ENCODE measurements around the gene GRIP2.

Gene GRIP2

GRCh38 chr3:14452740-14453710 lies 87.1 kb downstream of the GRIP2 start:
- DNase-seq (ENCODE audit: low spot score): peak; percentile 87

GRCh38 chr3:14451844-14452739 lies 88.0 kb downstream of the GRIP2 start:
- DNase-seq (ENCODE audit: low spot score): peak; percentile 81

DNA sequence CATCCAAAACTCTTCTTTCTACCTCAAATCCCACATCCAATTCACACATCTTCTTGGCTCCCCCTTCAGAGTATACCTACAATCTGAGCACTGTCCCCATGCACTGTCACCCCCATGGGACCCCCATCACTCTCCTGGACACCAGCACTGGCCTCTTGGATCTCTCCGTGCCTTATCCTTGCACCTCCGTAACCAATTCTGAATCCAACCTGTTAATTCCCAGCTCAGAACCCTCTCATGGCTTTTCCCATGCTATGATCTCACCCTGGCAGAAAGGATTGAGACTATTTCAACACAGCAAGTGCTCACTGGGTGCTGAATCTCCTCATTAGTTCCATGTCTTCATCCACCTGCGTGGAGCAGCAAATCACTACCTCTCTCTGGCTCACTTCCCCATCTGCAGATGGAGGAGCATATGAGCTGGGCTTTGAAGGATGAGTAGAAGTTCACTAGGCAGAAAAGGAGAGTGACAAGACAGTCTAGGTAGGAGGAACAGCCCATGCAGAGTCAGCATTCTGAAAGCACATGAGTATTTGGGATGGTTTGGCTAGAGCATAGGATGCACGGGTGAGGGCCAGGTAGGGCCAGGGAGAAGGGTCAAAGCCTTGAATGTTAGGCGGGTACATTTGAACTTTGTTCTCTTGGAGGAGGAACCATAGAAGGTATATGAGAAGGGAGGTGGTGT lies 89.1 kb downstream of the GRIP2 start:
- DNase-seq (ENCODE audit: low spot score): no peak

- no peak for DNase-seq (ENCODE audit: low spot score)
Measured at GRCh38 chr3:14450506-14450905, 89.6 kb downstream of the GRIP2 start.

GRCh38 chr3:14448756-14449727 lies 91.1 kb downstream of the GRIP2 start:
- no peak for DNase-seq (ENCODE audit: low spot score)

DNA sequence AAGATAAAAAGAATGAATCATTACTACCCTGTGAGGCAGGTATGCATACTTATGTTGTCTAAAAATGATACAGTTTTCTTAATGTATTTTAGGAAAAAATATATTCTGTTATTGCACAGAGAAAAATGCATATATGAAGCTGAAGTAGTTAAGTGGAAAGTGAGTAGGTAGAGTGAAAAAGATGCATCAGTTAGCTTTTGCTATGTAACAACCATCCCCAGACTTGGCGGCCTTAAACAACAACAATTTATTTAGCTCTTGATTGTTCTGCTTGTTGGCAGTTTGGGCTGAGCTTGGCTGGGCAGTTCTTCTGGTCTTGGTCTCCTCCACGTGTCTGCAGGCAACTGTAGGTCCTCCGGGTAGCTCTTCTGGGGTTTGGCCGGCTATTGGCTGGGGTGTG lies 92.1 kb downstream of the GRIP2 start:
- no peak for DNase-seq (ENCODE audit: low spot score)

DNA sequence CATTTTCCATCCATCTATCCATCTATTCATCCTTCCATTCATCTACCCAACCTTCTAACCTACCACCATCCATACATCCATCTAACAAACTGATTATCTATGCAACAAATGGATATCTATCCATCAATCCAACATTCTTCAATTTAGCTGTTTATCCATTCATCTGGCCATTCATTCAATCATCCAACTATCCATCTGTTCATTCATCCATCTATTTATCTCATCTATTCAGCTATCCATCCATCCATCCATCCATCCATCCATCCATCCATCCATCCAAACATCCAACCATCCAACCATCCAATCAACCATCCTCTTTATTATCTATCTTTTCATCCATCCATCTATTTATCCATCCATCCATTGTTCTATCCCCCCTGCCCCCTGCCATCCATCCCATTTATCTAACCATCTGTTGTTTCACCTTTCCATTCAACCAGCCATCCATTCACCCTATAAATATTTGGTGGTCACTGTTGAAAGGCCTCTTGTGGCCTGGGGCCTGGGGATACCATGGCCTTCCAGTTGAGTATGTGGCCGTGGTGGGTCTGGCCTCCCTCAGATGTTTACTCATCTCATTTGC lies 93.1 kb downstream of the GRIP2 start:
- DNase-seq (ENCODE audit: low spot score): no peak

- no peak for DNase-seq (ENCODE audit: low spot score)
Measured at GRCh38 chr3:14445773-14446172, 94.4 kb downstream of the GRIP2 start.

GRCh38 chr3:14444380-14444779 lies 95.8 kb downstream of the GRIP2 start:
- no peak for DNase-seq (ENCODE audit: low spot score)

- no peak for DNase-seq (ENCODE audit: low spot score)
Measured at GRCh38 chr3:14441920-14442300, 98.2 kb downstream of the GRIP2 start.

- no peak for DNase-seq (ENCODE audit: low spot score)
Measured at GRCh38 chr3:14441240-14441919, 98.8 kb downstream of the GRIP2 start.

- DNase-seq (ENCODE audit: low spot score): peak; percentile 25
Measured at GRCh38 chr3:14440531-14441239, 99.5 kb downstream of the GRIP2 start.

DNA sequence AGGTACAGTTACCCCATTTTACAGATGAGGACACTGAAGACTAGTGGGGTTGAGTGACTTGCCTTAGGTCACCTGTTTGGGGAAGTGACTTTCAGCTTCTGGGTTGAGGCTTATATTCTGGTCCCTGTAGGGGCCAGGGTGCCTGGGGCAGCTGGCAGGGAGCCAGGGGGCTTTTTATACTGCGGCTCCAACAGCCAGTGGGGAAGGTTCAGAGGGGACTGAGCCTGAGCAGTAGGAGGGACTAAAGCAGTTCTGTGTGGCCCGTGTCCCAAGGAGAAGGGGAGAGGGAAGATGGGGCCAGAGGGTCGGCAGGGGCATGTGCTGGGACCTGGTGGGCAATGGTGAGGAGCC lies 100.0 kb downstream of the GRIP2 start:
- DNase-seq (ENCODE audit: low spot score): no peak

DNA sequence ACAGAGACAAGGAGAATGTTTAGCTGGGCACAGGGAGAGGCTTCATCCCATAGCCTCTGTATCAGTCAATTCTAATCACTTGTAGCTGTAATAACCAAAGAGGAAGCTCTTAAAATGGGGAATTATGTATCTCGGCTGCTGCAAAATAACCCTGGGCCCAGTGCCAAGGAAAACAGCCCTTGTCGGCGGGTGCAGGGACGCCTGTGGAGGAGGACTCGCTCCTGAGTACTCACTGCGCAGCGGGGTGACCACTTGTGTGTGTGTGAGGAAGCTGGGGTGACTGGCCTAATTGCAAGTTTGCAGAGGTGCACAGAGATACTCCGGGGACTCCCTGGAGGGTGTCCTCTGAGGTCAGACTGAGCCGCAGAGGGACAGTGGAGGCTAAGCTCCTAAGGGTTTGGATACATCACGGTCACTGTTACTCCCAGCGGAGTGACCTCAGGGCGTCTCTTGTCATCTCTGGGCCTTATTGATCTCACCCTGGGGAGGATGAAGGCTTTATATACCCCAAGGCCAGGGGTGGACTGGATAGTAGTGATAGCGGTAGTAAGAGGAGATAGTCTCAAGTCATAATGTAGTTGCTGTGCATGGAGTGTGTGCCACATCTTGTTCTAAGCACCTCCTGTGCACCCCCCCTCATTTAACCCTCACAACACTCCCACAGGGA lies 100.5 kb downstream of the GRIP2 start:
- DNase-seq (ENCODE audit: low spot score): peak; percentile 30

All from AG08396 (cell line).